ENCODE results near the gene DNAH2.

Gene DNAH2

DNA sequence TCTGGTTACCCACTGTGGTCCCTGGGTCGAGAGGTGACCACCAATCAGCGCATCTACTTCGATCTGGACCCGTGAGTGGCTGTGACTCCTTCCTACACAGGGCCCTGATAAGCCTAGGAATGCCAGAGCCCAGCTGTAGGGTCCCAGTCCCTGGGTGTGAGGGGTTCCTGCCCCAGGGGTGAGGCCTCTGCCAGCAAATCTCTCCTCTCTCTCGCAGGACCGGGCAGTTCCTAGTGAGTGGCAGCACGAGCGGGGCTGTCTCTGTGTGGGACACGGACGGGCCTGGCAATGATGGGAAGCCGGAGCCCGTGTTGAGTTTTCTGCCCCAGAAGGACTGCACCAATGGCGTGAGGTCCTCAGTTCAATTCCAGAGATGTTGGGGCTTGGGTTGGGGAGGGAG lies 14.8 kb upstream of the DNAH2 start:
- no peak for DNase-seq (ENCODE audit: low spot score)

DNA sequence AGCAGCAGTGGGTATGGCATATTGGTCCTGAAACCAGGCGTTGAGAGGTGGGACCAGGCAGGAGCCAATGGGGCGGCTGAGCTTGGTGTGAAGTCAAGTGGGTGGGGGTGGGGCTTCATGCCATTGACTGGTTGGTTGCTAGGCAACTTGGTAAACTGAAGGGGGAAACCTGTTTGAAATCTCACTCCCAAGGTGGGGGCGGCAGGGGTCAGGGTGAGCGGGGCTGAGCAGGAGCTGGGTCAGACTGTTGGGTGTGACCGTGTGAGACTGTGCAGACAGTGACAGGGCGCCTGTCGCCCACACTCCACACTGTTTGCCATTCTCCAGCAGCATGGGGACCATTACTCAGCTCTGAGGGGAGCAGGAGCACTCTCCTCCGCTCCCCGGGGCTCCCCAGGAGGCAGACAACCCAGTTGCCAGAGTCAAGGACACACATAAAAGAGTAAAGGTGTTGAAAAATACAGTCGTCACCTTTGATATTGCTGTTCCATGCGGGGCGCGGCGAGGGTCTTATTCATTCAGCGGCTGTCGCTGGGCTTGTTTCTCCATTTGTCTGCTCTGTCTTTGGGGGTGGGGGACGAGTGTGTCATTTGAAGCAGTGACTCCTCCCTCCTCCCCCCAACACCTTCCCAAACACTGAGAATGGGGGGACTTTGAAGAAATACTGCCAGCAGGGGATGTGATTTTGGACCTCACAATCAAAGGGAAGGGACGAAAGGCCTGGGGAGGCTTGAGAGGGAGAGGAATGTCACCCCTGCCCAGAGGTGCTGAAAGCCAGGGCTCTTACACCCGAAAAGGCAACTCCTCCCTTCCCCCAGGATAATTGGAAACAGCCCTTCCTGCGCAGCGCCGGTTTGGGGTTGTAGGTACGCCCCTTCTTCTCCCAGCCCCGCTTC lies 13.7 kb upstream of the DNAH2 start:
- no peak for DNase-seq (ENCODE audit: low spot score)

DNA sequence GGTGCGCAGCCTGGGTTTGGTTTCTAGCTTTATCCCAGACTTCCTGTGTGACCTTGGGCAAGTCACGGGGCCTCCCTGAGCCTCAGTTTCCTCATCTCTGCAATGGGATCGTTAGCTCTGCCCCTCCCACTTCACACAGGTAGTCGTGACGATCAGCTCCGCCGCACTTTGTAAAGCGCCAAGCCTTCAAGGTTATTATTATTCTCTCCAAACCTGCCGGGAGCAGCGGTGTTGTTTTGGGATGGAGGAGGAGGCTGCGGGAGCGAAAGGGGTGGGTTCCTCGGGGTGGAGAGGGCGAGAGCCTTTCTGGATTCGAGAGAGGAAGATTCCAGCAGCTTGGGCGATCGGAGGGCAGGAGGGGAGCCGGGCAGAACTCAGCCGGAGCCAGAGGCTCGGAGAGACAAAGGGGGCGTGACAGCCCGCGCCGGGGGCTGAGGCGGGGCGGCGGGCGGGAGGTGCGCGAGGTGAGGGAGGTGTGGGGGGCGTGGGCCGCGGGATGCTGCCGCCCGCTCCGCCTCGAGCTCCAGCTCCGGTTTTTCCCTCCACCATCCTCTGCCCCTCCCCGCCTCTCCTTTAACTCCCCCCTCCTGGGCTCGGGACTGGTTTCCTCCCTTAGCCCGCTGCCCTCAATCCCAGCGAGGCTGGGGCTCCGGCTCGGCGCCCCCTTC lies 12.8 kb upstream of the DNAH2 start, which contains the start of gene EFNB3:
Gene EFNB3, plus strand, starts transcription at position 602 of the 668 bp plus-strand sequence. CDS start 397 bp downstream, outside the sequence.
- DNase-seq (ENCODE audit: low spot score): no peak

DNA sequence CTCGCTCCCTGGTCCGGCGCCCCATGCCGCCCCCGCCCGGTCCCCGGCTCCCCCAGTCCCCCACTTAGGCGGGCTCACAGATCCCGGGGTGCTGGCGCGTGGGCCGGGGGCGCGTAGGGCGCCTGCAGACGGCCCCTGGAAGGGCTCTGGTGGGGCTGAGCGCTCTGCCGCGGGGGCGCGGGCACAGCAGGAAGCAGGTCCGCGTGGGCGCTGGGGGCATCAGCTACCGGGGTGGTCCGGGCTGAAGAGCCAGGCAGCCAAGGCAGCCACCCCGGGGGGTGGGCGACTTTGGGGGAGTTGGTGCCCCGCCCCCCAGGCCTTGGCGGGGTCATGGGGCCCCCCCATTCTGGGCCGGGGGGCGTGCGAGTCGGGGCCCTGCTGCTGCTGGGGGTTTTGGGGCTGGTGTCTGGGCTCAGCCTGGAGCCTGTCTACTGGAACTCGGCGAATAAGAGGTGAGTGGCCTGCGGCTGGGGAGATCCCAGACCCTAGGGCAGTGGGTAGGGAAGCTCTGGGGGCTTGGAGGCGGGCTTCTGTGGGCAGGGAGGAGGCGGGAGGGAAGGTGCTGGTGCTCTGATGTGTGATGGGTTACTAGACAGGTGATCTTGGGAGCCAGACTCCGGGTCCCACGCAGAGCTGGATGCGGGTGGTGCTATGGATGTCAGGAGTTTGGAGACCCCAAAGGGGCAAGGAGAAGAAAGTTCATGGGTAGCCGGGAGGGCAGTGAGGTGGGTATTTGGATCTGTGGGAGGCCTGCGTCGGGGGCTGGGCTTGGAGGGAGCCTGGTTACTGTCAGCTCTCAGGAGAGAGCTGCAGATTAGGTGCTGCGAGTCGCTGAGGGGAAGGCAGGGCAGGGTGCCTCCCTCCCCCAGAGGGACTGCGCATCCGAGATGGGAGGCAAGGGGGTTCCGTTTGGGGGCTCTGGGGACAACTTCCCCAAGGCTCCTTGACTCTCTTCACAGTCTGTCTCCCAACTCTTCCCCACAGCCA lies 12.0 kb upstream of the DNAH2 start:
- no peak for DNase-seq (ENCODE audit: low spot score)

GRCh38 chr17:7706631-7707354 lies 10.8 kb upstream of the DNAH2 start:
- DNase-seq (ENCODE audit: low spot score): no peak

GRCh38 chr17:7707446-7707845 lies 10.1 kb upstream of the DNAH2 start:
- DNase-seq (ENCODE audit: low spot score): no peak

DNA sequence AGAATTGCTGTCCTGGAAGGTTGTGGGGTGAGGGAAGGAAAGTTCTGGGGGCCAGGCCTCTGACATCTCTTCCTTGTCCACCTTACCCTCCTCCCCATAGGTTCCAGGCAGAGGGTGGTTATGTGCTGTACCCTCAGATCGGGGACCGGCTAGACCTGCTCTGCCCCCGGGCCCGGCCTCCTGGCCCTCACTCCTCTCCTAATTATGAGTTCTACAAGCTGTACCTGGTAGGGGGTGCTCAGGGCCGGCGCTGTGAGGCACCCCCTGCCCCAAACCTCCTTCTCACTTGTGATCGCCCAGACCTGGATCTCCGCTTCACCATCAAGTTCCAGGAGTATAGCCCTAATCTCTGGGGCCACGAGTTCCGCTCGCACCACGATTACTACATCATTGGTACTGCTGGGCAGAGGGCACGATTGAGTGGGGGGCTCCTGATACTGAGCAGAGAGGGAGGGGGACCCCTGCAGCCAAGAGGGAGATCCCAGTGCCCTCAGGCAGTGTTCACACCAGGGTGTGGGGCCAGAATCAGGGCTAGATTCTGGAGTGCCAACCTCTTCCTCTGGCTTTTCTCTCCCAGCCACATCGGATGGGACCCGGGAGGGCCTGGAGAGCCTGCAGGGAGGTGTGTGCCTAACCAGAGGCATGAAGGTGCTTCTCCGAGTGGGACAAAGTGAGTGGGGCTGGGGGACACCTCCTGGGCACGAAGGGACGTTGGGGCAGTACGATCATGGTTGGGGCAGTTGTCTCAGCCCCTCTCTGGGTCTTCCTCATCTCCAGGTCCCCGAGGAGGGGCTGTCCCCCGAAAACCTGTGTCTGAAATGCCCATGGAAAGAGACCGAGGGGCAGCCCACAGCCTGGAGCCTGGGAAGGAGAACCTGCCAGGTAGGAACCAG lies 9.4 kb upstream of the DNAH2 start:
- DNase-seq (ENCODE audit: low spot score): no peak

GRCh38 chr17:7709031-7709430 lies 8.5 kb upstream of the DNAH2 start:
- no peak for DNase-seq (ENCODE audit: low spot score)

- no peak for DNase-seq (ENCODE audit: low spot score)
Observed at GRCh38 chr17:7710301-7710700, 7.2 kb upstream of the DNAH2 start.

GRCh38 chr17:7711051-7711755 lies 6.3 kb upstream of the DNAH2 start:
- no peak for DNase-seq (ENCODE audit: low spot score)

GRCh38 chr17:7712111-7712771 lies 5.3 kb upstream of the DNAH2 start:
- no peak for DNase-seq (ENCODE audit: low spot score)

- no peak for DNase-seq (ENCODE audit: low spot score)
Observed at GRCh38 chr17:7713782-7714181, 3.8 kb upstream of the DNAH2 start.

DNA sequence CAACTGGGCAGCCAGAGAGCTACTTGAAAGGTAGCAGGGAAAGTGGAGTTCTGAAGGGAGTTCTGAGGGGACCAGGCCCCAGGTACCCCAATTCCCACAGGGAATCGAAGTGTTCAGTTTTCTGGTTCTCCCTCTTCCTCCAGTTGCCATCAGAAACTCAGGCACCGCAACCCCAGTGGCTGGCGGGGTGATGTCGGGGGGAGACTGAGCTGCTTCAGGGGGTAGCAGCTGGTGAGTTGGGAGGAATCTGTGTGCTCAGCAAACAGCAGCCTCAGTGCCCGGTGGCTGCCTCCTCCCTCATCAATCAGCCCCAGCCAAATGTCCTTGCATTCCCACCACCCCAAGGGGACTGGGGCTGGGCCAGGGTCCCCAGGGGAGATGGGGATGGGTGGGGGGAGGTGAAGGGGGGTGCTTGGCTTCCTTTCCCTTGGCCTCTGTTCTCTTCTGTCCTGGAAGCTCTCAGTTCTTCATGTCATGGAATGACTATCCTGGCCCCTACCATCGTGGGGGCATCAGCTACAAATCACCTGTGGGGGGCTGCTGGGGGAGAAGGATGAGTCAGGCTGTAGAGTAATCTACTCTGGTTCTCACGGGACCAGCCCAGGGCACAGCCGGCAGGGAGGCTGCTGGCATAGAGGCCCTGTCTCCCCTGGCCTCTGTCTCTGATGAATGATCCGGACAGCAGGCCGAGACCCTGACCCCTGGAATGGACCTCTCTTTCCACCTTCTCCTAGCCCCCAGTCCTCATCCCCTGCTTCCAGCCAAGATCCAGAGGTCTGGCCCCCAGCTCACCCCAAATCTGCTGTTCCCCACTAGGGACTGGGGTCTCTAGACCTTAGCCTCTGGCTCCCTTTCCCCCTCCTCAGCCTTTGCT lies 2.6 kb upstream of the DNAH2 start:
- no peak for DNase-seq (ENCODE audit: low spot score)

DNA sequence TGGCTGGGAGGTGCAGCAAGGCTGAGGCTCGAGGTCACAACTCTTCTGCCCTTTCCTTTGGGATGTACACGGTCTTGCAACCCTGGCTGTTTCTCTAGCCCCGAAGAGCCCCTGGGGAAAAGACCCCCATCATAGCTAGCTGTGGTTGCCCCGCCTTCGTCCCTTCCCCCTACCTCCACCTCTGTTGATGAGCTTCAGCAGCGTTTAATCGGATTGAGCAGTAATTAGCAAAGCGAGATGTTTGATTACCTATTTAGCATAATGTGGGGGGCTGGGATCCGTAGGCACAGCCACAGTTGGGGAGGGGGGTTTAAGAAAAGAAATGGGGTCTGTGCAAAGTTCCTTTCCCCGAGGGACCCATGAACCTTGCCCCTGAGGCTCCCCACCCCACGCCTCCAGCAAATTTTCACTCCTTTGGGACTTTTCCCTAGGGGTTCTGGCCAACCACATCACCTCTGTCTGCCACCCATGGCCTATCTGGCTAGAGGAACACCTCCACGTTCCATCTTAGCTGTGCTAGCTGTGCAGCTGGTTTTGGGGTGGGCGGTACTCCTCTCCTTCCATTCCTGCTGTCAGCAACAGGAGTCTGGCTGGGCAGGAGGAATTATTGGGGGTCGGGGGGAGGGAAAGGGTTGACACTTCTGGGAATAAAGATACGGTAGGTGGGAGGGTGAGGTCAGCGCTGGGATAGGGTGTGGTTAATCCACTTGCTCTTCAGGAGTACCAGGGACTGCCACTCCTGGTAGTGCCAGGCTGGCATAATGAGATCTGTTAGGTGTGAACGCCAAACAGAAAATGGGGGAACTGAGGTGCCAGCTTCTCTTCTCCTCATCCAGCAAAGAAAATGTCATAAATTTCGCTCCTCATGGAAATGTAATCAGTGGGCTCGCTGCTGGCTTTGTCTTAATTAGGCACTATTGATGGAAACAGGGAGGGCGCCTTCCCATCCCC lies 1.3 kb upstream of the DNAH2 start:
- no peak for DNase-seq (ENCODE audit: low spot score)

GRCh38 chr17:7717756-7718350 lies 309 bp downstream of the DNAH2 start:
- DNase-seq (ENCODE audit: low spot score): no peak

DNA sequence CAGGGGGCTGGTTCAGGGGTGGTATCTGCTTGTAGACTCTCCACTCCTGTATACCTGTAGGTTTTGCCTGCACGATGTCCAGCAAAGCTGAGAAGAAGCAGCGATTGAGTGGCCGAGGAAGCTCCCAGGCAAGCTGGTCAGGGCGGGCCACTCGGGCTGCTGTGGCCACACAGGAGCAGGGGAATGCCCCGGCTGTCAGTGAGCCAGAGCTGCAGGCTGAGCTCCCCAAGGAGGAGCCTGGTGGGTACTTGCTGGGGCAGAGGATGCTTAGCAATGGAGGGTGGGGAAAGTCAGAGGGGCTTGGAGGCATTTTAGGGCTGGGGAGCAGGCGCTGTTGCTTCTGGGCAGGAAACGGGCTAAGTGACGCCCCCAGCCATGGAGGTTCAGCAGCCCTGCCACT lies 2.1 kb downstream of the DNAH2 start:
- DNase-seq (ENCODE audit: low spot score): no peak

GRCh38 chr17:7720125-7720524 lies 2.6 kb downstream of the DNAH2 start:
- DNase-seq (ENCODE audit: low spot score): no peak

Data from hematopoietic multipotent progenitor cell treated with erythropoietin and hydrocortisone succinate and interleukin-3 and kit ligand, for 17 days (in vitro differentiated cells).